ENCODE measurements around the gene LLGL1. TPM values are rescaled to one million over a fixed set of nuclear protein-coding genes. Genes with fewer than 3 reads are reported as not detected.

Gene LLGL1
- 11.2 and 13.1 TPM in 2 replicates for polyA plus RNA-seq (2011; rRNA removed)
- polyA plus RNA-seq (2012; cell fraction: cytosol; rRNA removed), result 26.7 and 42.5 TPM in 2 replicates
- 42.1 and 57.8 TPM in 2 replicates for polyA plus RNA-seq (2012; cell fraction: nucleus; rRNA removed)
- polyA plus RNA-seq (2017; fragmentation: RNase III; extraction: RNeasy Plus Mini Kit Qiagen cat#74134 plus additional on column Dnase treatment), result 15.5 to 19.3 TPM (median 18.9 TPM) in 3 replicates
- 13.9 and 20.5 TPM in 2 replicates for polyA minus RNA-seq (2011; rRNA and poly(A)+ RNA removed)

GRCh38 chr17:18225121-18225641, at the start of gene LLGL1:
LLGL1 (plus strand) TSS chr17:18225635; CDS start chr17:18225683, 48 bp downstream.
- Histone ChIP-seq H3K27ac (peak within 1 kb of the TSS; percentile 85 to 96), H3K4me3 (peak within 1 kb of the TSS; percentile 79), H3K9me3 (no peaks in the 10 kb centered on the region), H3K4me1 (peaks cover 17% of the 10 kb centered on the region), H3K4me2 (peak within 1 kb of the TSS; percentile 95)
- no peak for TF ChIP-seq SMC3 (IDR thresholded peaks at IDR 0.05)
- no peak for TF ChIP-seq NFE2L2 (conservative IDR thresholded peaks at IDR 0.05; ENCODE audit: low read length)
- TF ChIP-seq CEBPB (IDR thresholded peaks at IDR 0.05), result no peak
- peak; percentile 50; the same call in 1 of the 2 replicates for TF ChIP-seq E2F6 (IDR thresholded peaks at IDR 0.05; ENCODE audit: borderline replicate concordance, low read depth)
- TF ChIP-seq, protein P1, sequence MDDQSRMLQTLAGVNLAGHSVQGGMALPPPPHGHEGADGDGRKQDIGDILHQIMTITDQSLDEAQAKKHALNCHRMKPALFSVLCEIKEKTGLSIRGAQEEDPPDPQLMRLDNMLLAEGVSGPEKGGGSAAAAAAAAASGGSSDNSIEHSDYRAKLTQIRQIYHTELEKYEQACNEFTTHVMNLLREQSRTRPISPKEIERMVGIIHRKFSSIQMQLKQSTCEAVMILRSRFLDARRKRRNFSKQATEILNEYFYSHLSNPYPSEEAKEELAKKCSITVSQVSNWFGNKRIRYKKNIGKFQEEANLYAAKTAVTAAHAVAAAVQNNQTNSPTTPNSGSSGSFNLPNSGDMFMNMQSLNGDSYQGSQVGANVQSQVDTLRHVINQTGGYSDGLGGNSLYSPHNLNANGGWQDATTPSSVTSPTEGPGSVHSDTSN (IDR thresholded peaks at IDR 0.05), result peak; percentile 90
- TF ChIP-seq, protein P2, sequence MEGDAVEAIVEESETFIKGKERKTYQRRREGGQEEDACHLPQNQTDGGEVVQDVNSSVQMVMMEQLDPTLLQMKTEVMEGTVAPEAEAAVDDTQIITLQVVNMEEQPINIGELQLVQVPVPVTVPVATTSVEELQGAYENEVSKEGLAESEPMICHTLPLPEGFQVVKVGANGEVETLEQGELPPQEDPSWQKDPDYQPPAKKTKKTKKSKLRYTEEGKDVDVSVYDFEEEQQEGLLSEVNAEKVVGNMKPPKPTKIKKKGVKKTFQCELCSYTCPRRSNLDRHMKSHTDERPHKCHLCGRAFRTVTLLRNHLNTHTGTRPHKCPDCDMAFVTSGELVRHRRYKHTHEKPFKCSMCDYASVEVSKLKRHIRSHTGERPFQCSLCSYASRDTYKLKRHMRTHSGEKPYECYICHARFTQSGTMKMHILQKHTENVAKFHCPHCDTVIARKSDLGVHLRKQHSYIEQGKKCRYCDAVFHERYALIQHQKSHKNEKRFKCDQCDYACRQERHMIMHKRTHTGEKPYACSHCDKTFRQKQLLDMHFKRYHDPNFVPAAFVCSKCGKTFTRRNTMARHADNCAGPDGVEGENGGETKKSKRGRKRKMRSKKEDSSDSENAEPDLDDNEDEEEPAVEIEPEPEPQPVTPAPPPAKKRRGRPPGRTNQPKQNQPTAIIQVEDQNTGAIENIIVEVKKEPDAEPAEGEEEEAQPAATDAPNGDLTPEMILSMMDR (IDR thresholded peaks at IDR 0.05), result no peak
- DNase-seq (ENCODE audit: low read depth in 1 of 2, low spot score in 1 of 2) (peak; percentile 96 to 99), ATAC-seq (peak; percentile 90 to 97), FAIRE-seq (no peak)
- WGBS (ENCODE audit: missing lambda C conversion rate), result 4% methylated on average over 26 of the region's 60 CpGs
- POLR2A ChIA-PET, result no interaction called here
- CTCF ChIA-PET, result interaction anchor here (1.1 kb wide), 2 partner anchors 27 to 36 kb away, joined by 3 to 4 read pairs; no protein-coding TSS in a partner anchor

DNA sequence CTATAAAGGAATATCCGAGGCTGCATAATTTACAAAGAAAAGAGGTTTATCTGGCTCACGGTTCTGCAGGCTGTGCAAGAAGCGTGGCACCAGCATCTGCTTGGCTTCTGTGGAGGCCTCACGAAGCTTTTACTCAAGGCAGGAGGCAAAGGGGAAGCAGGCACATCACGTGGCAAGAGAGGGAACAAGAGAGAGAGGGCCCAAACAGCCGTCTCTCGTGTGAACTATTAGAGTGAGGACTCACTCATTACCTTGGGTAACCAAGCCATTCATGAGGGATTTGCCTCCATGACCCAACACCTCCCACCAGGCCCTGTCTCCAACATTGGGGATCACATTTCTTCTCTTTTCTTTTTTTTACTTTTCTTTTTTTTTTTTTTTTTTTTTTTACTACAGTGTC, 49.3 kb upstream of the LLGL1 start:
- TF ChIP-seq ESRRA (IDR thresholded peaks at IDR 0.05; ENCODE audit: borderline replicate concordance, low read length) (no peak), POLR2A (IDR thresholded peaks at IDR 0.05; ENCODE audit: low read length) (no peak), ZFP36 (IDR thresholded peaks at IDR 0.05; ENCODE audit: borderline replicate concordance, partially characterized antibody) (no peak), POLR2AphosphoS2 (conservative IDR thresholded peaks at IDR 0.05; ENCODE audit: low read length) (no peak), KDM5A (IDR thresholded peaks at IDR 0.05) (no peak), BCL3 (IDR thresholded peaks at IDR 0.05) (no peak), MAZ (IDR thresholded peaks at IDR 0.05; ENCODE audit: borderline replicate concordance, low read depth, low read length) (no peak), CHD4 (IDR thresholded peaks at IDR 0.05; ENCODE audit: borderline replicate concordance) (no peak), RCOR1 (IDR thresholded peaks at IDR 0.05; ENCODE audit: low read depth, low read length) (no peak), PHF8 (IDR thresholded peaks at IDR 0.05; ENCODE audit: borderline replicate concordance, low read depth) (no peak), CBX2 (IDR thresholded peaks at IDR 0.05; ENCODE audit: borderline replicate concordance, low read depth) (no peak), RAD21 (conservative IDR thresholded peaks at IDR 0.05 in 1 of 2, IDR thresholded peaks at IDR 0.05 in 1 of 2) (no peak)
- FAIRE-seq, result no peak
- no peak for DNase-seq (ENCODE audit: low read depth in 1 of 2, low spot score in 1 of 2)
- WGBS (ENCODE audit: missing lambda C conversion rate), result 71% methylated on average over 7 of the region's 7 CpGs
- no peak overlapping the region for H3K27ac ChIP-seq
- H3K4me3 ChIP-seq, result no peak overlapping the region
- no peaks in the 10 kb centered on the region for H3K9me3 ChIP-seq
- ATAC-seq, result no peak
- H3K4me2 ChIP-seq, result no peak overlapping the region
- no peaks in the 10 kb centered on the region for H3K4me1 ChIP-seq
- ChIA-PET CTCF (interaction anchor here (1.0 to 1.6 kb wide), 3 partner anchors 10 to 41 kb away, joined by 4 to 5 read pairs (median 4); no protein-coding TSS in a partner anchor), POLR2A (no interaction called here)

Measured in A549 (cell line).